ENCODE measurements around the gene GAGE12G. TPM values are rescaled to one million over a fixed set of nuclear protein-coding genes. Genes with fewer than 3 reads are reported as not detected.

The GAGE12G gene
- total RNA-seq, 1 experiment from 2014 or later: 0.66 TPM

Small RNA genes within 50 kb of the gene (small RNA-seq; reads per million reads assigned to genes)
- gene GAGE12B: 0 reads per million in 2 experiments

Other genes with a start within 250 kb of the GAGE12G start
- 37.1 TPM in 1 of 2 replicates, not detected in the other for gene GAGE12J, start 248.4 kb upstream of the GAGE12G start, total RNA-seq (2014; rRNA removed; shearing (Covaris generic))
- 195 and 284 TPM in 2 replicates for gene GAGE13, start 238.8 kb upstream of the GAGE12G start, total RNA-seq (2014; rRNA removed; shearing (Covaris generic))
- gene GAGE12C, start 38.2 kb upstream of the GAGE12G start, total RNA-seq (2014; rRNA removed; shearing (Covaris generic)): not detected in 2 replicates
- not detected in 2 replicates for gene GAGE12D, start 28.7 kb upstream of the GAGE12G start, total RNA-seq (2014; rRNA removed; shearing (Covaris generic))
- gene GAGE12E, start 19.1 kb upstream of the GAGE12G start, total RNA-seq (2014; rRNA removed; shearing (Covaris generic)): 34.1 and 43.5 TPM in 2 replicates
- 0.66 TPM in 1 of 2 replicates, not detected in the other for gene GAGE12F, start 9.6 kb upstream of the GAGE12G start, total RNA-seq (2014; rRNA removed; shearing (Covaris generic))
- 22.4 and 25.4 TPM in 2 replicates for gene GAGE12H, start 9.5 kb downstream of the GAGE12G start, total RNA-seq (2014; rRNA removed; shearing (Covaris generic))
- 61.3 and 64.8 TPM in 2 replicates for gene GAGE2A, start 19.1 kb downstream of the GAGE12G start, total RNA-seq (2014; rRNA removed; shearing (Covaris generic))
- gene GAGE1, start 28.6 kb downstream of the GAGE12G start, total RNA-seq (2014; rRNA removed; shearing (Covaris generic)): 63.9 and 67.5 TPM in 2 replicates
- gene PAGE1, start 125.6 kb downstream of the GAGE12G start, total RNA-seq (2014; rRNA removed; shearing (Covaris generic)): 0.27 TPM in 1 of 2 replicates, not detected in the other

Data from SK-MEL-5 (cell line).